NCI-H1694 (cell line): ENCODE results near the gene MEOX2.

Source experiments
- DNase-seq: peaks from one replicate; lab custom pipeline; 2025; lab: John Stamatoyannopoulos, UW

MEOX2 gene

DNA sequence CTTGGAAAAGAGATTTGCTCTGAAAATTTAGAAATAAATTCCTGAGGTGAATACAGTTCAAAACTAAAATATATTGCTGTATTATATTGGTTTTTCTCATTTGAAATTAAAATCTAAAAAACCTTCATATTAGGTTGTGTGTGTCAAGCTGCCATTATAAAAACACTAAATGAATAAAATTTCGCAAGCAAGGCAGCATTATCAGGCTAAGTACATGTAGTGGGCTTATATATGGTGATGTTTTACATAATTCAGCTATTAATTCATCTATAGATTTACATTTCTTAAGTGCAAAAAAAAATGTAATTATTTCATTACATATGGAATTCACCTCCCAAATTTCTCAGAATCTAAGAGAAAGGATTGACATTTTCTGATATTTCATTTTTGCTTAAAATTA is 5.3 kb downstream of the MEOX2 start:
- DNase-seq, result no peak

DNA sequence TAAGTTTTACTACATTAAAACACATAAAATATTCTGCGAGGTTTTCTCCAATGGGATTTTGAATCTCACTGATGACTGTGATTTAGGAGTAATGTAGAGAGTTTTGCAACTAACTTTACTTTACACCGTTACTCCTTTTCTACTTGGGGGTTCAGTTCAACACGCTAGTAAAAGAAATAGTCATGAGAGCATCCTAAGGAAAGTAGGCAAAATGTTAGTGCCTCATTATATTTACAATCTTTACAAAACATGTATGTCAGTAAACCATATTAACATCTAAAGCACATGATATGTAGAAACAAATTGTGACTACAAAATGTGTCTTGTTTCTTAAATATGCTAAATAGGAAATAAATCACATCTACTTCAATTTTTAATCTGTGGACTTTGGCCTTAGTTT is 6.0 kb downstream of the MEOX2 start:
- DNase-seq, result no peak

DNA sequence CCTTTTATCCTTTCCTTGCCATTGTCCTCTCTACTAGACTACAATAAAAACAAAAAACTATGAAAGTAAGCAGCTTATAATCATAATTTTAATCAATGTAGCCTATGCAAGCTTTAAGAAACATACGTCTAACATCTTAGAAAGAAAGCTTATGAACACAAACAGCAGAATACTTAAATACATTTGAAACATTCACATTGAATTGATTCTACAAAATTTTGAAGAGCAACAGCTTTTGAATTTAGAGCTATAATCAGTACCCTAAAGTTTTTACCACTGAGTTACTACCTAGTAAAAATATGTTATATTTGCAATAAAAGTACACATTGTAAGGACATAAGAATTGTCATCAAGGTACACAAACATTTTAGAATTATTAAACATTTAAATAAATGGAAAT is 7.2 kb downstream of the MEOX2 start:
- no peak for DNase-seq

DNA sequence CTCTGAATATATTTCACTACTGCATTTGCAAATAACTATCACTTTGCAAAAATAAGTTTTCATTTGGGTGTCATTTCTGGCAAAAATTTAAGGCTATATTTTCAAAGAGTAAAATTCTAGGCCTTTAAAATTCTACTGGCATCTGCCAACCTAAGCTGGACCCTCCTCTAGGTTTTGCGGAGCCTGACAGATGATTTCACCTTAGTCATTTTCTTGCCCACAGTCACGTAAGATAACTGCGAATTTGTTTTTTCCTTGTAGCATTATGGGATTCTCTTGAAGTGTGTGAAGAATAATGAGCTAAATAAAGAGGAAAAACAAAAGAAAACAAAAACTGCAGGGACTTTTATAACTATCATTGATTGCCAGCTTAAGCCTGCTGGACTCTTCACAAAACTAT is 7.8 kb downstream of the MEOX2 start:
- no peak for DNase-seq

DNA sequence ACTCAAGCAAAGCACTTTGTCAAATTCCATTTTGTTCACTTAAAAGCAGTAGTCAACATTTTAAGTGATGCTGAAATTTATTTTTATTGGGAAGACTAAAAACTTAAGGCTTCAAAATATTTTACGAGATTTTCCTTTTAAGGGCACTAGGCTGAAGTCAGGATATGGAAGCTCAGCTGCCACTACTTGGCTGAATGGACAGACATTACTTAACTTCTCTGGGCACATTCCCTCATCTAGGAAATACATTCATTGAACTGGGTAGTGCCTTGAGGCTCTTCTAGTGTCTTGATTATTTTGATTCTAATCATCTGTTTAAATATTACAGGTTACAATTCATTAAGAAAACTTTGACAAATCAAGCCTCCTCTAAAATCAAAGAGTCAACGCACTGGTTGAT is 11.1 kb downstream of the MEOX2 start:
- DNase-seq, result no peak

DNA sequence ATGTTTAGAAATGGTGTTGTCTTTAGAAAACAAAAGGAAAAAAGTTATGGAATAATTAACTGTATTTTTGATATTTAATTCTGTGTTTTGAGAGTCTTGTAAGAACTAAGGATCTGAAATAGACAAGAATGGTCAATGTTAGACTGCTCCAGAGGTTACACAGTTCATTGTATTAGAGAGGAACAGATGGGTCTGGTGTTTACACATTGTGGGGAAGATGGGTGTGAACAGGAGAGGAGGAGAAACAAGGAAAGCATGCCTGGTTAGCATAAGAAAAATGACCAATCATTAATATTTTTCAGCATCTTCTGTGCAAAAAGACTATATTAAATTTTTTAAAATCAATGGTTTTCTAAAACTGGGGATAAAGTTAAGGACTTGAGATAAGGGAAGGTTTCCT is 11.9 kb downstream of the MEOX2 start:
- DNase-seq, result no peak

DNA sequence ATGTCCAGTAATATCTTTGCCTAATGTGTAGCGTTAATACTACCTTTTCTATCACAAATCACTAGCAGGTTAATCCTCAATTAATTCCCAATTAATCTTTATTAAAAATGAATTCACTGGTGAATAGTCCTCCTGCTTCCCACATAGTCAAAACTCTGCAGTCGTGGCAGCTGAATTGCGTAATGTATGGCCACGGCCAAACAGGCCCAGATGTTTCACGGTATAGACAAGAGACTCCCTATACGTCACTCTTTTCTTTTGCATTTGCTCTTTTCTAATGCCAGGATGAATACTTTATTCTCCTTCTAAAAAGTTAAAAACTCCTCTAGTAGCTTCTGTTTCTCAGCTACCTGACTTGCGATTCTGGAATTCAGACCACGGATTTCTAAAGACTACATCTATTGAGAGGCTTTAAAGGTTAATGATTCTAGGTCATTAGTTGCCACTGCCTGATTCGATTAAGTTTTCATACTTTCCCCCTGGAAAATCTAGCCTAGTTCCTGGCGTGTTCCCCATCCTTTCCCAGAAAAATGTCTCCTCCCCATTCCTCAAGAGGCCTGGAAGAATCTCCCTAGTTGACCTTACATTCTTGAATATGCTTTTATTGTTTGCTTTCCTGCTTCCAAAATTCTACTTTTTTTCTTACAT is 16.9 kb downstream of the MEOX2 start:
- no peak for DNase-seq

DNA sequence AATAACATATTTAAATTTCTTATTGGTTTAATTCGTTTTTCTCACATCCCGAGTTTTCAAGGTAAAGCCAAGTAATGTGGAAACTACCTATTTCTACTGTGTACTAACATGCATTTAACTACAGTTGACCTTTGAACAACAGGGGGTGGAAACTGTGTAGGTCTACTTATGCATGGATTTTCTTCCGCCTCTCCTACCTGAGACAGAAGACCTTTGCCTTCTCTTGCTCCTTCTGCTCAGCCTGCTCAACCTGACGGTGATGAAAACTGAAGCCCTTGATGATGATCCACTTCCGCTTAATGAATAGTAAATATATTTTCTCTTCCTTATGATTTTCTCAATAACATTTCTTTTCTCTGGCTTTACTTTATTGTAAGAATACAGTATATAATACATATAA is 18.5 kb downstream of the MEOX2 start:
- no peak for DNase-seq

DNA sequence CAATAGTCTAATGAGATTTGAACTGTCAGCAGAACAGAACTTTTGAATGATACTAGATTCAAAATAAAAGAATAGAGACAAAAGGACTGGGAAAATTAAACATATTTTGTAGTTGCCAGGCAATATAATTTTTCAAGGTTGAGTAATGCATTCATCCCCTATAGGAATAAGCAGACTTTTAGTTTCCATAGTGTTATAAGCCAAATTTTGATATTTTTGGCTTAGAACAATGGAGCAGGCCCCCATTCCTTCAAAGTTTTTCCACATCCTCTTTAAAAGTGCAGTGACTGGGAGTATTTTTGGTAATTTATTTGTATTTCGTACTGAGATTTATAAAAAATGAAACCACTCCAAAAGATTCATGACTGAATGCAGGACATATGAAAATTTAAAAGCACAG is 24.0 kb downstream of the MEOX2 start:
- DNase-seq, result no peak

DNA sequence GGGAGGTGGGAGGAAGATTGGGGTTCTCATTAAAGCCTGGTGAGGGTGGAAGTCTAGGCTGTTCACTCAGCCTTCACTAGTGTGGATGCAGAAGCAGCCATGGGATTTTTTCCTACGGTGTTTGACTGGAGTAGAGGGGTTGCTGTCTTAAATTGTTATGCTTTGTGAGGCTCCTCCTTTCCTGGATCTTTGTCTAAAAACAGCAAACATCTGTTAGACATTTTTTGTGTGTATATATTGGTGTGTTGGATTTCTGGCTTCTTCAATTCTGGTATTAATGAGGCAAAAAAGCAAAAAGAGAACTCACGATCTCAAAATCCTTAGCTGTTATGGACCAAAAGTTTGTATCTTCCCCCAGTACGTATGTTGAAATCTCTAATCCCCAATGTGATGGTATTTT is 28.2 kb downstream of the MEOX2 start:
- no peak for DNase-seq

DNA sequence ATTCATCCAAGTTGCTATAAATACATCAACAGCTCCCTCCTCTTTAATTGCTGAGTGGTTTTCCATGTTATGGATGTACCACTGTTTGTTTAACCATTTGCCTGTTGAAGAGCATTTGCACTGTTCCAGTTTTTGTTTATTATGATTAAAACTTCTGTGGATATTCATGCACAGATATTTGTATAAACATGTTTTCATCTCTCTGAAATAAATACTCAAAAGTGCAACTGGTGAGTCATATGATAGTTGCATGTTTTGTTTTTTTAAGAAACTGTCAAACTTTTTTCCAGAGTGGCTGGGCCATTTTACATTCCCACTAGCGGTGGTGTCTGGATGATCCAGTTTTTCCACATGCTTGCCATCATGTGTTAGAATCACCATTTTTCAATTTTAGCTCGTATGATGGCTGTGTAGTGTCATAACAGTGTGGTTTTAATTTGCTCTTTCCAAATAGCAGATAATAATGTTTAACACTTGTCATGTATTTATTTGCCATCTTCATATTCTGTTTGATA is 33.6 kb downstream of the MEOX2 start:
- no peak for DNase-seq

DNA sequence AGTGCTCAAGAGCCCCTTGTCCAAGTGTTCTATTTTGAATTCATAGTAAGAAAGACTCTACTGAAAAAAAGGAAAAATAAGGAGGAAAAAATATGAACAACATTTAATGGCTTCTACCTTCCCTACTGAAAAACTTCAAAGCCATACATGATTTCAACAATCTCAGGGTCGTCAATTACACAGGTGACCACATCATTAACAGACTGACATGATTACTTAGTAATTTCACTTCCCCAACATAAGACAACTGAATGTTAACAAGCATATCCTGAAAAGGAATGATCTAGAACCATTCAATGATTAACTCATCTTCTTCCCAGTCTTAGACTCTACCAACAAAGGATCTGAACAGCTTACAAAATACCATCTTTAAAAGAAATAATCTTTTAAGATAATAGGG is 34.8 kb downstream of the MEOX2 start:
- DNase-seq, result no peak

DNA sequence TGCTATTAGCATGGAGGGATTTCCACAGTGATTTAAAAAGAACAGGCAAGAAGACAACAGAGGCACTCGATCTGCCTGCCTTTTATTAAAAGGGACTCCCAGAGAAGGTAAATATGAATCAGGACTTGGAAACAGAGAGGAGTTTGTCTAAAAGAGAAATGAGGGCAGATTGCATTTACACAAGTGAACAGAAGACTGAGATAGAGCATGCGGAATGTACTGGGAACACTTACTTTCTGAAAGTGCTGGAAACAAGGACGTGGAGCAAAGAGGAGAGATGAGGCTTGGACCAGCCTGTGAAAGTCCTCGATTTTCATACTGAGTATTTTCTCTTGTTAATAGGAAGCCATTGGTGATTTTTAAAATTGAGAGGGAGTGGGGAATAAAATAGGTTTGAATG is 35.7 kb downstream of the MEOX2 start:
- DNase-seq, result no peak

DNA sequence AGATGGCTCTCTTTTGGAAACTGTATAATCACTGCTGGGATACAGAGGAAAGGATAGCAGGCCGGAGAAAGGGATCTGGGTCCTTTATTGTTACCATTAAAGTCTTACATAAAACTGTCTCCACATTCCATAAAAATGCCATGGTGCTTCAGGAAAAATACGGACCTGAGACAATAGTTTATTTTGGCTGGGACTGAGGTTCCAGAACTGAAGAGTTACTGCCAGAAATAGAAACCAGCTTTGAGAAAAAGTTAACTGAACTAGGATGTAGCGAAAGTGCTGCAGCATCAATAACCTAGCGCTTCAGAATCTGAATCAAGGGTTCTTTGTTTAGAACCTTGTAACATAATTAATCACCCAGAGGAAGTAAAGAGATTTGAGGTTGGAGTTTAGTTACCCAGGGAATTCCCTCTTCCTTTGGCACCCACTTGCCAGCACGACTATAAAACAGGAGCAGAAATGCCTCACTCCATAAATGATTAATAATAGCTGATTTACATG is 38.0 kb downstream of the MEOX2 start:
- DNase-seq, result no peak

DNA sequence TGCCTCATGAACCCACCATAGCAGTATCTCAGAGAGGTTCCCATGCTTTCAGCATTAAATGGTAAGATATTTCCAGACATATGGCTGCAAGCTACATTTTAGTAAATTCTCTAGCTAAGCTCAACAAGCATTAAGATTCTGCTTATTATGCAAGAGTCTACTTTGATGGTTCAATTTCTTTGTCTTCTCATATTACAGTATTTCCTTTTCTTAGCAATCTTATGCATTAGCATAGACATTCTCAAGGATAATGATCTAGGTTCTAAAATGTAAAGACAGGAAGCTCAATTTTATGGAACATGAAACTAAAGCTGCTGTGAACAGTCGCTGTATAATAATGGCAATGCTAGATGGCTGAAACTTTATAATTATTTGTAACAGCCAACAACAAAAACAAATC is 39.2 kb downstream of the MEOX2 start:
- no peak for DNase-seq

DNA sequence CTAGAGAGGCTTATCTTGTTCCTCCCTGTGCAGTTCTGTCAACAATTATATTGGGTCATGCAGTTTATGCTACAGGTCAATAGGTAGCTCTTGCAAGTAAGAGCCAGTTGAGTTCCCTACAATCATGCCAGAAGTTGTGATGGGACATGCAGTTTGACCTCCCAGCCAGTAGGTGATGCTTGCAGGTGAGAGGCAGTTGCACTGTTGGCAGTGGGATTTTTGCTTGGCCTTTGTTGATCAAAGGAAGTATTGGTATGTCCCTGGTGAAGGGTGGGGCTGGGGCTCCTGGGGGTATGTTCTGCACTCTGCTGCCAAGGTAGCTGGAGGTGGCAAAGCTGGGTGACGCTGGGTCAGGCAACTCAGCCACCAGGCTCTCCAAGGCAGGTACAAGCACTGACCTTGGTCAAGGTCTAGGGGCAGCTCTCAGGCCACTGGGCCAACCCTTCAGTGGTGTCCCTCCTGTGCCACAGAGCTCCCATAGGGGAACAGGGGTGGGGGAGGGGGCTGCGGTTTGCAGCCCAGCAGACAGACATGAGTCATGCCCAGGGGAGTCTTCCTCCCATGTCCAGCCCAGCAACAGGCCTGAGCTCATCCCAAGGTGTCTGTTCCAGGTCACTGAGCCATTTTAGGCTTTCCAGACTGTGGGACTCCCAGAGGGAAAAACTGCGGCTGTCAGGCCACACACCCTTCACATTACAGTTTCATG is 43.3 kb downstream of the MEOX2 start:
- no peak for DNase-seq

DNA sequence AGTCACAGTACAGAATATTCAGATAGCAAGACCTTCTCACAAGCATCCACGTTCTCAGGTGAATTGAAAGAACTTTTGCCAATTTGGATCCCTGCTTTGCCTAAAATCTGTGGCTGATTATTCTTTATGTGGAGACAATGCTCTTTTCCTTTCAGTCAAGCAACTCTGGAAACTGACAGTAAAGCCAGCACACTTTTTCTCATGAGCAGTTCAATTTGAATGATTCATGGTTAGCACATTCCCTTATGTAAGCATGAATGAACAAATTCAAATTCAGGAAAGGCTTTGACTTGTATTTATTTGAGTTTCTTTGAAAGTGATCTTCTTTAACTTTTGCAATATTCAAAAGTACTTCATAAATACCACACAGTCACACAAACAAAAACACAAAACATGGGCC is 57.6 kb downstream of the MEOX2 start:
- no peak for DNase-seq

DNA sequence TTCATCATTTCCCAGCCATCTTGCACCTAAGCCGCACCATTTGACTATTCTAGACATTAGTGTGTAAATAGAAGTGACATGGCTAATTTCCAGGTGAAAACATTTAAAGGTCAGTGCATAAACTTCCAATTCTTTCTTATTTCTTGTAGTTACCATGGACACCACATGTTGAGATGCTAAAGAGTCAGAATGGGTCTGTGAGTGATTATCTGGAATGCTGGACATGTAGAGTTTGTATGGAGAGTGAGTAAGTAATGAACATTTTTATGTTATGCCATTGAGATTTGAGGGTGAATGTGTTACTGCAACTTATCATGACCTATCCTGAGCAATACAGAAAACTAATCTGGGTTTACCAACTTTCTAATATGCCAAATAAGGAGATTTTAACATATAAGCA is 60.4 kb downstream of the MEOX2 start:
- DNase-seq, result no peak

DNA sequence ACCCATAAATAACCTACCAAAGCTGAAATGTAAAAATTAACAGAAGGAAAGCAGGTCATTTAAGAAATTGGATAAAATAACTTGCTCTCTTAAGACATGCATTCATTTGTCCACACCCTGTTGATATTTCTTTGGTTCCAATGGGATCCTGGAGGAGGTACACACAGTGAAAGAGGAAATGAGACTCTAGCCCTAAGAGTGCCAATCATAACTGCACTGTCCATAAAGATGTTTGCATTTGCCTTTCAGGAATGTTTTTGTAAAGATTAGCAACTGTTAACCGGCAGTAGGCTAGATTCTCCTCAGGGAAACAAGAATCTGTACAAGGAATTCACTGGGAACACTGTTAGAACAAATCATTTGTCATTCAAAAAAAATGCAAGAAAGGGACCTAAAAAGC is 61.0 kb downstream of the MEOX2 start:
- DNase-seq, result no peak

DNA sequence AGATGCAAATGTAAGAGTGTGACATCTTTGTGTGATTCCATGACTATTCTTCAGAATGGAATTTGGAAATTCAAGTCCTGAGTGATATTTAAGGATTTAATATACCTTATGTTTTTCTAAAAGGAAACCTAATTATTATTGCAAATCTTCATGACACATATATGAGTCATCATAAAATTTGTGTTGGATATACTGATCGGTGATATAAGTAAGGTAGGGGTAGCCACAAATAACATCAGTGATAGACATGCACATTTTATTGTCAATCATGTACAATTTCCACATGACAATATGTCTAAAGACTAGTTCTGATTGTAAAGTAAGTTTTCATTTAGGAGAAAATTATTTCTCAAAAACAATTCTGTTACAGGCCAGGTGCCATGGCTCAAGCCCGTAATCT is 65.0 kb downstream of the MEOX2 start:
- DNase-seq, result no peak

DNA sequence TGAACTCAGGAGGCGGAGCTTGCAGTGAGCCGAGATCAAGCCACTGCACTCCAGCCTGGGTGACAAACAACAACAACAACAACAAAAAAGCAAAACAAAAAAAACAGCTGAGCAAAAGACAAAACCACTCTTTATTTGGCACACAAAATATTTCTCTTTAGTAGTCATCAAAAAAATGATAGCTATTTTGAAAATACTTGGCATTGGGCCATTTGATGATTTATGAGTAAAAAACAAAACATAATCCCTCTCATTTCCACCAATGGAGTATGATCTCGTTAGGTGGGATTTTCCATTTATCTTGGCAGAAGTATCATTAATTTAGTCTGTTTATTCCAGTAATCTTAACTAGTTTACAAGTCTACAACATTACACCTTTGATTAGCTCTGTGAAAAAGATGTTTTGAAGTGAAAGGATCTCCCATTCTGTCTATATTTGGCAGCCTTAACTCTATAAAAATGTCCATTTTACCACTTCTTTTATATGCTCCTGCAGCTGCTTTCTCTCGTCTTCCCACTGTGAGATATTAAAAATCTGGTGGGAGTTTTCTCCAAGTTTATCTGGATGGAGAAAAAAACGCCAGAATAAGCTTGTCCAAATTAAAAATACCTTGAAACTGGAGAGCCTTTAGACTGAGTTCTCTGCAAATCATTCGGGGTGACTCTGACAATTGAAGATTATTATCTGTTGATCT is 65.8 kb downstream of the MEOX2 start:
- DNase-seq, result no peak

DNA sequence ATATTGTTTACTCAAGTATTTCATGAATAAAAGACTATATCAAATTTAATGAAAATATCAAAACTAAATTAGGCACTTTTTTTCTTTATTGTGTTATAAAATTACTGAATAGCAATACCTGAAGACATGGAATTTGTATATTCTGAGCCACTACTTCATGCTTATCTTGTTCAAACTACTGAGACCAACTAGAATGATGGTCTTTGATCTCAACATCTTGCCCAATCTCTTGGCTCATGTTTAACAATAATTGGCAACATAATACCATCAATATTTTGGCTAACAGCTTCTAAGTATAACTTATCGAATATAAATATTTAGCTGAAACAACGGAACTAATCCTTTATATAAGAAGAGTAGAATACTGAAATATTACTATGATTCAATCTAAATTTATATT is 68.2 kb downstream of the MEOX2 start:
- no peak for DNase-seq

DNA sequence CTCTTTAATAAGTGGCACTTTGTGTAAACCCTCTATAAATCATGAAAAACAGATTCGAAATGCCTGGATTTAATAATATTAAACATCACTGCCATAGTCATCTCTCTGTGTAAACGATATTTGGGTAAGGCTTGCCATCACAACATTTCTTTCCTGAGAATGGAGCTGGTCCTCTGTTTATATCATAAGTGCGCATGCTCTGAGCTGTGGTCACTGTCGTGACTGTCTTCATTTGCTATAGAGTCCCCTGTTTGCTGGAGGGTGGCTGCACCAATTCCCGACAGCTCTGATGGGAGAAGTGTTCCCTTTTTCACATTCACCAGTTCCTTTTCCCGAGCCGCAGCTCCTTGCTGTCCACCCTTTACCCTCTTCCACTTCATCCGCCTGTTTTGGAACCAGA is 74.3 kb downstream of the MEOX2 start:
- no peak for DNase-seq
